PC-9 (cell line): ENCODE data around the gene PIGN. TPM values are rescaled to one million over a fixed set of nuclear protein-coding genes. Genes with fewer than 3 reads are reported as not detected.

Experiments used
- BruUV-seq: library from RNA; stranded (reverse); fragments of 400-500 nt; replicated peaks from 2 replicates; lab custom pipeline; 2021; lab: Mats Ljungman, UMichigan
- CTCF ChIA-PET: fragments of 300-600 bp; sonication (Branson Sonifier 250); formaldehyde crosslinking; loops from one replicate; lab custom pipeline; 2022; ENCODE audit warnings: antibody characterized with exemption; lab: Charles Lee
- POLR2A ChIA-PET: fragments of 300-600 bp; sonication (Branson Sonifier 250); formaldehyde crosslinking; loops from one replicate; lab custom pipeline; 2022; ENCODE audit warnings: antibody characterized with exemption; ENCODE audit not compliant: unreplicated experiment; lab: Charles Lee
- DNase-seq, 2 experiments: peaks; one replicate each; pipeline versions ENCODE4 v3.0.0 to v3.0.0-alpha.2; 2015 to 2022; ENCODE audit warnings: mixed read lengths in 1 of 2
- H2AFZ ChIP-seq: fragments of 200-600 bp; sonication (generic); 2 replicates; pipeline ENCODE4 v1.8.1; 2017; ENCODE audit warnings: antibody characterized with exemption
- H3F3A ChIP-seq: fragments of 200-600 bp; sonication (generic); 2 replicates; pipeline ENCODE4 v1.8.1; 2017; ENCODE audit warnings: antibody characterized with exemption, mild to moderate bottlenecking, low read depth; ENCODE audit not compliant: insufficient read depth
- H3K27ac ChIP-seq: fragments of 200-600 bp; sonication (generic); 2 replicates; pipeline ENCODE4 v1.6.1; 2016; ENCODE audit warnings: mixed run types
- H3K27me3 ChIP-seq: fragments of 200-600 bp; sonication (generic); 2 replicates; pipeline ENCODE4 v1.6.1; 2016; ENCODE audit warnings: low read depth, mixed run types; ENCODE audit not compliant: insufficient read depth
- H3K36me3 ChIP-seq: fragments of 200-600 bp; sonication (generic); 2 replicates; pipeline ENCODE4 v1.6.1; 2016; ENCODE audit warnings: low read depth, mixed run types
- H3K4me1 ChIP-seq: fragments of 200-600 bp; sonication (generic); replicated peaks from 2 replicates; pipeline ENCODE4 v1.6.1; 2016; ENCODE audit warnings: mixed run types; ENCODE audit not compliant: insufficient read depth
- H3K4me2 ChIP-seq: fragments of 200-600 bp; sonication (generic); 2 replicates; pipeline ENCODE4 v1.6.1; 2017; ENCODE audit warnings: mixed run types
- H3K4me3 ChIP-seq: fragments of 200-600 bp; sonication (generic); 2 replicates; pipeline ENCODE4 v1.6.1; 2016; ENCODE audit warnings: mixed run types
- H3K79me2 ChIP-seq: fragments of 200-600 bp; sonication (generic); 2 replicates; pipeline ENCODE4 v1.6.1; 2017; ENCODE audit warnings: low read depth, mixed run types
- H3K9me2 ChIP-seq: fragments of 200-600 bp; sonication (generic); 2 replicates; pipeline ENCODE4 v1.8.1; 2017; ENCODE audit warnings: mild to moderate bottlenecking; ENCODE audit not compliant: insufficient read depth
- H3K9me3 ChIP-seq: fragments of 200-600 bp; sonication (generic); 2 replicates; pipeline ENCODE4 v1.8.1; 2016; ENCODE audit warnings: low read depth; ENCODE audit not compliant: insufficient read depth
- H4K20me1 ChIP-seq: fragments of 200-600 bp; sonication (generic); 2 replicates; pipeline ENCODE4 v1.8.1; 2017; ENCODE audit not compliant: insufficient read depth
- CTCF ChIP-seq: fragments of 200-600 bp; sonication (generic); conservative IDR thresholded peaks from 2 replicates; pipeline ENCODE4 v1.6.1; 2017; ENCODE audit warnings: mixed run types, antibody characterized with exemption, mild to moderate bottlenecking, moderate library complexity
- EZH2 ChIP-seq: fragments of 200-600 bp; sonication (generic); IDR thresholded peaks from 2 replicates; pipeline ENCODE4 v1.8.0; 2017; ENCODE audit warnings: antibody characterized with exemption, low read depth
- intact Hi-C: fragments of 100-400 bp; cut with micrococcal nuclease; formaldehyde crosslinking; loops from one replicate; pipeline ENCODE4 v1.10.0; 2022; ENCODE audit not compliant: unreplicated experiment
- total RNA-seq: library from RNA; stranded (reverse); gene quantifications from 2 replicates; pipeline ENCODE4 v1.2.3, GENCODE V29; 2021

Gene PIGN
- total RNA-seq, 1 experiment from 2014 or later: 20.3 TPM

DNA sequence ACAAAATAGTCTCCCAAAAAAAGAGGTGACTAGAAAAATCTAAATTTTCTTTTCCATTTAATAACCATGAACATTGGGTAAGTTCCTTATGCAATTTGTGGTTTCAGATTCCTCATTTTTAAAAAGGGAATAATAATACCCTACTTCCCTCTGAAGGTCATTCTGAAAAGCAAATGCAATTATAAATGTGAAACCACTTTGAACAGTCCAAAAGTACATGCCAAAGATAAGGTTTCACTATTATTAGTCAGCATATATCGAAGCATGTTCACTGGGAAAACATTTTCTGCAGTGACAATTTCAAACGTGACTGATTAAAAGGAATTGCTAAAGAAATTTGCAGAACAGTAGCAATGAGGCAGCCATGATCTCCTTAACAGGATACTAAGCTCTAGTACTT, 193.9 kb downstream of the PIGN start:
- no peaks in the 10 kb centered on the region for H3K9me3 ChIP-seq
- no peaks in the 10 kb centered on the region for H3K79me2 ChIP-seq
- H3K4me1 ChIP-seq: peaks cover 13% of the 10 kb centered on the region
- no peaks in the 10 kb centered on the region for H3K9me2 ChIP-seq
- no peaks in the 10 kb centered on the region for H3F3A ChIP-seq
- POLR2A ChIA-PET: no interaction called here
- intact Hi-C loops: no loop called here
- CTCF ChIA-PET: no interaction called here
- no TSS peak for BruUV-seq
- H2AFZ ChIP-seq: no peak overlapping the region
- H3K27ac ChIP-seq: no peak overlapping the region
- no peaks in the 10 kb centered on the region for H3K27me3 ChIP-seq
- H4K20me1 ChIP-seq: no peaks in the 10 kb centered on the region
- H3K4me2 ChIP-seq: peak overlapping the region; percentile 20
- no peak for TF ChIP-seq CTCF
- TF ChIP-seq EZH2: no peak
- no peaks in the 10 kb centered on the region for H3K36me3 ChIP-seq
- H3K4me3 ChIP-seq: no peak overlapping the region
- no peak for DNase-seq

DNA sequence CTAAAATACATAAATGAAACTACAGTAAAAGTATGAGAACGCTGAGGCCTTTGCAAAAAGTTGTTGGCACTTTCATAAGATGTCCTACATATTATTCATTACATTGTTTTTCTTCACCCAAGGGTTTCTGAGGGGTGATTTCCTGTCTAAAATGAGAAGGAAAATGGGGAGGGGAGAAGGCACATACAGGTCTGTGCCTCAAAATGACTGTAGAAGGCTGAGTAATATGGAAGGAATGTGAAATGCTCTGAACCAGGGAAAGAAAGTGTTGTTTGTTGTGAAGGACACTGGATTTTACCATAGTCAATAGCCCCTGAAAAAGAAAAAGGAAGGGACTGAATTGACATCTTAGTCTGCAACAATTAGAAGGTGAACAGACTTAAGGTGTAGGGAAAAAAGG, 194.6 kb downstream of the PIGN start:
- no peak overlapping the region for H3K27ac ChIP-seq

DNA sequence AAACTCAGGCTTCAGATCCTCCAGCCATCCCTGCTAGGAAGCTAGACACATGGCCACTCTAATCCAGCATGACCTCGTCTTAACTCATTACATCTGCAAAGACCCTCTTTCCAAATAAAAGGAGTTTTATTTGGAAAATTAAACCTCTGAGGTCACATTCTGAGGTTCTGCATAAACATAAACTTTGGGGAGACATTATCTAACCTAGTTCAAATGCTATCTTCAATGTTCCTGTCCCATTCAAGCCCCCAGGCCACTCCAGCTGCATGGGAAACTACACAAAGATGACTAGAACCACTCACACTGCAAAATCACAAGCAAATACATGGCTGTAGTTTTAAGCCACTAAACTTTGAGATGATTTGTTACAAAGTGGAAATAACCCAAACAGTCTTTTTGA, 195.0 kb downstream of the PIGN start:
- TF ChIP-seq CTCF: no peak
- no peak for TF ChIP-seq EZH2
- Histone ChIP-seq H3K27ac (no peak overlapping the region), H3K4me3 (no peak overlapping the region), H4K20me1 (no peaks in the 10 kb centered on the region), H3K27me3 (no peaks in the 10 kb centered on the region), H3K4me1 (peaks cover 13% of the 10 kb centered on the region), H3K9me3 (no peaks in the 10 kb centered on the region), H3K4me2 (no peak overlapping the region; the same call in 1 of the 2 replicates), H3K36me3 (no peaks in the 10 kb centered on the region), H3K79me2 (no peaks in the 10 kb centered on the region), H3F3A (no peaks in the 10 kb centered on the region), H3K9me2 (no peaks in the 10 kb centered on the region), H2AFZ (peak overlapping the region; percentile 33; the same call in 1 of the 2 replicates)
- intact Hi-C loops: no loop called here
- POLR2A ChIA-PET: no interaction called here
- CTCF ChIA-PET: no interaction called here
- BruUV-seq: no TSS peak
- DNase-seq: no peak

More for the DNA sequence above, 194.6 kb downstream of the PIGN start:
- H3K9me3 ChIP-seq: no peaks in the 10 kb centered on the region
- H3K9me2 ChIP-seq: no peaks in the 10 kb centered on the region
- peak overlapping the region; percentile 33; the same call in 1 of the 2 replicates for H2AFZ ChIP-seq
- peaks cover 13% of the 10 kb centered on the region for H3K4me1 ChIP-seq
- BruUV-seq: no TSS peak
- H3K4me2 ChIP-seq: peak overlapping the region; percentile 20
- H3K27me3 ChIP-seq: no peaks in the 10 kb centered on the region
- ChIA-PET CTCF (no interaction called here), POLR2A (no interaction called here)
- no peaks in the 10 kb centered on the region for H3F3A ChIP-seq
- TF ChIP-seq CTCF: no peak
- no peak for TF ChIP-seq EZH2
- H3K4me3 ChIP-seq: no peak overlapping the region
- H3K36me3 ChIP-seq: no peaks in the 10 kb centered on the region
- no peaks in the 10 kb centered on the region for H3K79me2 ChIP-seq
- DNase-seq: peak; percentile 3 to 42
- intact Hi-C loops: no loop called here
- no peaks in the 10 kb centered on the region for H4K20me1 ChIP-seq
